Activated CD4-positive, alpha-beta T cell treated with anti-CD3 and anti-CD28 coated beads, Interleukin-2, amount 10 ng/mL, durations not matched to agents 24 days and 14 days (primary cell): ENCODE results near the gene PUS10. TPM values are rescaled to one million over a fixed set of nuclear protein-coding genes. Genes with fewer than 3 reads are reported as not detected.
"Not testable (repeated sequence)": the region's sequence is repeated elsewhere in the genome, so short reads cannot be mapped to it uniquely, and the experiment has no call there.

ENCODE experiments used
- DNase-seq: peaks from one replicate; pipeline ENCODE4 v3.0.0; 2022
- H3K27ac Mint-ChIP-seq: one replicate; pipeline ENCODE4 v1.8.0; 2022; ENCODE audit warnings: mild to moderate bottlenecking, mixed read lengths
- H3K27me3 Mint-ChIP-seq: one replicate; pipeline ENCODE4 v1.8.0; 2022; ENCODE audit warnings: mixed read lengths
- H3K36me3 Mint-ChIP-seq: one replicate; pipeline ENCODE4 v1.8.0; 2022; ENCODE audit warnings: low read depth, mild to moderate bottlenecking, mixed read lengths
- H3K4me1 Mint-ChIP-seq: one replicate; pipeline ENCODE4 v1.8.0; 2021; ENCODE audit warnings: mixed read lengths
- H3K4me3 Mint-ChIP-seq: one replicate; pipeline ENCODE4 v1.8.0; 2022; ENCODE audit warnings: mild to moderate bottlenecking, moderate library complexity, mixed read lengths
- H3K9me3 Mint-ChIP-seq: one replicate; pipeline ENCODE4 v1.8.0; 2021; ENCODE audit warnings: mixed read lengths
- intact Hi-C: fragments of 100-400 bp; cut with micrococcal nuclease; formaldehyde crosslinking; loops from one replicate; pipeline ENCODE4 v1.15.1; 2023
- total RNA-seq: library from RNA; stranded (reverse); gene quantifications from 2 replicates; pipeline ENCODE4 v1.2.3, GENCODE V29; 2022

PUS10 gene
- total RNA-seq, 1 donor from 2014 or later = 8.4 TPM

DNA sequence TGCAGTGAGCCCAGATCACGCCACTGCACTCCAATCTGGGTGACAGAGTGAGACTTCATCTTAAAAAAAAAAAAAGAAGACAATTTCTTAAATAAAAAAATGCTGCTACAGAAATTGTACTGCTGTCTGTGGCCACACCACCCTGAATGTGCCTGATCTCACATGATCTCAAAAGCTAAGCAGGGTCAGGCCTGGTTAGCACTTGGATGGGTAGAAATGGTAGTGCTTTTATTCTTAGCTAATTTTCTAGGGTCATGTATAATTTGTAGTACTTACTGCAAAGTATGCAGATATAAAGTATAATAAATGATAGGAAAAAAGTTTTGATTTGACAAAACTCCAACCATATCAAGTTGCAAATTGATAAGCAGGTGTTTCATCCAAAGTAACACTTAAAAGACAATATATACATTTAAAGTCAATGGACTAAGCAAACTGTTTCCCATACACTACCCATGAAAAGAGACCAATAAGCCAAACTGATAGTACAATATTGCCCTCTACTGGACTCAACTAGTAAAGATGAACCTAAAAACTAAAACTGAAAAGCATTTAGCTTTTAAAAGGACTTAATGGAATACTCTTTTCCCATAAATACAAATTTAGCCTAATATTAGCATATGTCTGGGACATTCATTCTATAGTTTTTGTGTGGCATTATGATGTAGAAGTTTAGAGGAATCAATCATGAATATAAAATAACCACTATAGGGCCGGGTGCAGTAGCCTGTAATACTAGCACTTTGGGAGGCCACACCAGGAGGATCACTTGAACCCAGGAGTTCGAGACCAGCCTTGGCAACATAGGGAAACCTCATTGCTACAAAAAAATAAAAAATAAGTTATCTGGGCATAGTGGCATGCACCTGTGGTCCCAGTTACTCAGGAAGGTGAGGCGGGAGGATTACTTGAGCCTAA, 19.2 kb downstream of the PUS10 start:
- DNase-seq = no peak

DNA sequence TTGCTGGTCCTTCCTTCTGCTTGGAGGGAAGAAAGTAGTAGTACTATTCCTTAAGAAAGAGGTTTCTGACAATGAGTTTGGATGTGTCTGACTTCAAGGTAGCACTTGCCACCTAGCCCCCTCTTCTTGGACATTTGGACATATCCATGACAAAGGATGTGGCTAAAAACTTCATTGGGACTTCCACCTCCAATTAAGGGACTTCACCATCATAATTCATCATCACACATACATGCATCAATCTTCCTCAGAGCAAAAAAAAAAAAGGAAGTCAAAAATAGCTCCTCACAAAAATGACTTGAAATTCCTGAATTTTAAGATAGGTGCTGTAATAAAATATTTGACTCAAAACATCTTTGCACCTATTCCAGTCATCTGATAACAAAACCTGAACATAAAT, 23.9 kb downstream of the PUS10 start:
- intact Hi-C loops = no loop called here
- Mint-ChIP-seq H3K4me3 (no peak overlapping the region), H3K36me3 (peaks cover 19% of the 10 kb centered on the region), H3K27ac (no peak overlapping the region), H3K9me3 (peaks cover 4% of the 10 kb centered on the region), H3K27me3 (no peaks in the 10 kb centered on the region), H3K4me1 (peaks cover 6% of the 10 kb centered on the region)
- DNase-seq = no peak

More for the DNA sequence above, 19.2 kb downstream of the PUS10 start:
- Mint-ChIP-seq H3K27ac (no peak overlapping the region), H3K9me3 (no peaks in the 10 kb centered on the region), H3K4me1 (no peaks in the 10 kb centered on the region), H3K27me3 (no peaks in the 10 kb centered on the region), H3K4me3 (no peak overlapping the region), H3K36me3 (no peaks in the 10 kb centered on the region)
- intact Hi-C loops = loop anchor here (1.0 to 5.0 kb wide), 4 partner anchors 87 to 292 kb away; partner anchors contain the start of gene REL

- peaks cover 19% of the 10 kb centered on the region for H3K36me3 Mint-ChIP-seq
- H3K27ac Mint-ChIP-seq = peak overlapping the region; percentile 45
- peaks cover 4% of the 10 kb centered on the region for H3K9me3 Mint-ChIP-seq
- H3K4me3 Mint-ChIP-seq = no peak overlapping the region
- no peaks in the 10 kb centered on the region for H3K27me3 Mint-ChIP-seq
- peaks cover 7% of the 10 kb centered on the region for H3K4me1 Mint-ChIP-seq
- intact Hi-C loops = loop anchor here (2.0 kb wide), 1 partner anchor 16 kb away; no protein-coding TSS in a partner anchor
- peak; percentile 68 for DNase-seq
Measured at GRCh38 chr2:60992985-60993392, 25.1 kb downstream of the PUS10 start.

DNA sequence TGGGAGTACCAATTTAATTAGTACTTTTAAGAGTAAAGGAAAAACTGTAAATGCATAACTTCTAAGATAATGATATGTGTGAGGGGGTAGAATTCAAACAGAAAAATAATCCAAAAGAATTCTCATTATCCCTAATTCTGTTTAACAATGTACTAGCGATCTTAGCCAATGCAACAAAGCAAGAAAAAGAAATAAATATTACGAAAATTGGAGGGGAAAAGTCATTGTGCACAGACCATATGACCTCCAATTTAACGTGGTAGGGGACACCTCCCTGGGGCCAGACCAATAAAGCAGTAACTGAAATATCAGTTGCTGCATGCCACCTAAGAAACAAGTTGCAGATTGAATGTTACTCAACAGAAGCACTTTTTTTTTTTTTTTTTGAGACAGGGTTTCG, 26.4 kb downstream of the PUS10 start:
- DNase-seq = no peak
- no peak overlapping the region for H3K4me3 Mint-ChIP-seq
- no peak overlapping the region for H3K27ac Mint-ChIP-seq
- H3K27me3 Mint-ChIP-seq = no peaks in the 10 kb centered on the region
- peaks cover 7% of the 10 kb centered on the region for H3K4me1 Mint-ChIP-seq
- H3K36me3 Mint-ChIP-seq = peaks cover 19% of the 10 kb centered on the region
- peaks cover 4% of the 10 kb centered on the region for H3K9me3 Mint-ChIP-seq
- intact Hi-C loops = loop anchor here (2.0 kb wide), 1 partner anchor 15 kb away; no protein-coding TSS in a partner anchor

GRCh38 chr2:60989259-60989658, 28.8 kb downstream of the PUS10 start:
- intact Hi-C loops = no loop called here
- Mint-ChIP-seq H3K36me3 (peaks cover 19% of the 10 kb centered on the region), H3K4me1 (peaks cover 7% of the 10 kb centered on the region), H3K27ac (no peak overlapping the region), H3K9me3 (peaks cover 4% of the 10 kb centered on the region), H3K4me3 (no peak overlapping the region), H3K27me3 (no peaks in the 10 kb centered on the region)
- no peak for DNase-seq

DNA sequence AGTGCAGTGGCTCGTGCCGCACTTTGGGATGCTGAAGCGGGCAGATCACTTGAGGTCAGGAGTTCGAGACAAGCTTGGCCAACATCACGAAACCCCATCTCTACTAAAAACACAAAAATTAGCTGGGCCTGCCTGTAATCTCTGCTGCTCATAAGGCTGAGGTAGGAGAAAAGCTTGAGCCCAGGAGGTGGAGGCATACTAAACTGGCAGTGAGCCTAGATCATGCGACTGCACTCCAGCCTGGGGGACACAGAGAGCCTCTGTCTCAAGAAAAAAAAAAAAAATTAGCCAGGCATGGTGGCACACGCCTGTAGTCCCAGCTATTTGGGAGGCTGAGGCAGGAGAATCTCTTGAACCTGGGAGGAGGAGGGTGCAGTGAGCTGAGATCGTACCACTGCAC, 30.4 kb downstream of the PUS10 start:
- intact Hi-C loops, DNase-seq, H3K4me3 Mint-ChIP-seq, H3K9me3 Mint-ChIP-seq, H3K27me3 Mint-ChIP-seq, H3K27ac Mint-ChIP-seq, H3K4me1 Mint-ChIP-seq: not testable (repeated sequence)
- H3K36me3 Mint-ChIP-seq = peaks cover 16% of the 10 kb centered on the region

GRCh38 chr2:60987041-60987440, 31.0 kb downstream of the PUS10 start:
- intact Hi-C loops = no loop called here
- H3K27me3 Mint-ChIP-seq = no peaks in the 10 kb centered on the region
- H3K36me3 Mint-ChIP-seq = peaks cover 11% of the 10 kb centered on the region
- no peak for DNase-seq
- H3K27ac Mint-ChIP-seq = no peak overlapping the region
- peaks cover 4% of the 10 kb centered on the region for H3K9me3 Mint-ChIP-seq
- H3K4me3 Mint-ChIP-seq = no peak overlapping the region
- H3K4me1 Mint-ChIP-seq = peaks cover 2% of the 10 kb centered on the region

DNA sequence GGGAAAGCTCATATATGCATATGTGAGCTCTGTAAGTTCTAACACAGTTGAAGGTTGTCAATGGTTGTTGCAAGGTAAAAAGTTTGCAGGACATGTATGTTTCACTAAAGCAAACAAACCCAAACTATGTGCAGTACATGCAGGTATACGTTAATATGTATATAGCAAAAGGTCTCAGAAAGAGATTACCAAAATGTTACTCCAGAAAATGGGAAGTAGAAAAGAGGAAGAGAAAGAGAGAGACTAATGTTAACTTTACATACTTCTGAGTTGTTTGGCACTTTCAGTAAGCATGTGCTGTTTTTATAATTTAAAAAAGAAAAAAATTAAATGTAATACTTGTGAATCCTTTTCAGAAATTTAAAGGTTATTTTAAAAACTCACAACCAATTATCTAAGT, 33.3 kb downstream of the PUS10 start:
- no peak for DNase-seq
- H3K27me3 Mint-ChIP-seq = no peaks in the 10 kb centered on the region
- intact Hi-C loops = no loop called here
- no peak overlapping the region for H3K4me3 Mint-ChIP-seq
- H3K36me3 Mint-ChIP-seq = peaks cover under 1% of the 10 kb centered on the region
- no peaks in the 10 kb centered on the region for H3K9me3 Mint-ChIP-seq
- peaks cover 7% of the 10 kb centered on the region for H3K4me1 Mint-ChIP-seq
- H3K27ac Mint-ChIP-seq = no peak overlapping the region

- H3K27ac Mint-ChIP-seq, H3K4me3 Mint-ChIP-seq, DNase-seq, H3K36me3 Mint-ChIP-seq, H3K9me3 Mint-ChIP-seq, H3K27me3 Mint-ChIP-seq, intact Hi-C loops: not testable (repeated sequence)
- H3K4me1 Mint-ChIP-seq = peaks cover 20% of the 10 kb centered on the region
Measured at GRCh38 chr2:60982066-60982465, 36.0 kb downstream of the PUS10 start.

DNA sequence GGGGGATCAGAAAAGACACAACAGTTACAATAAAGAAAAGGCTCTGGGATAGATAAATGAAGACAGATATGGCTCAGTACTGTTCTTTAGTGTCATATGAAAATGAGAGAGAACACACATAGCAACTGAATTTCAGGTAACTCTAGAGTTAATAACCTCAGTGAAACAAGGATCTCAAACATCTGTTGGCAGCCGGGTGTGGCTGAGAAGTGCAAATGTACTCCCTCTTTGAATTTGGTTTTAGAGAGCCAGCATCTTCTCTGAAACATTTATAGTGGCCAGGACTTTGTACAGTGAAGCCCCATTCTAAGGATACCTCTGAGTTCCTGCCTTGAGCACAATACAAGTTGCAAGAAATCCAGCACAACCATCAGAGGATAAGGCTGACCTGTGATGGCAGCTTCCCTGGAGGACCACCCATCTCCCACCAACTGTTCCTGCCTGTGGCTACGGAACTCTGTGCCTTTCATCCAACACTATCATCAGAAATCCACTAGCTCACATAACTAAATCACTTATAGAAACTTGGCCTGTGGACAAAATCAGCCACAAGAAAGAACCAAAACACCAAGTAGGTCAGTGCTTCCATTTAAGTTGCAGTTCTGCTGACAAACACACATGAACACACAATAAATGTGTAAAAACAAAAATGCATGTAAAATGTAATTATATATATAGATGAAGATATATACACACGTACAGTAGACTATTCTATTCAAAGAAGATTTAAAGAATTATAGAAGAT, 37.8 kb downstream of the PUS10 start:
- Mint-ChIP-seq H3K27me3 (no peaks in the 10 kb centered on the region), H3K9me3 (no peaks in the 10 kb centered on the region), H3K4me1 (peaks cover 28% of the 10 kb centered on the region), H3K36me3 (no peaks in the 10 kb centered on the region), H3K27ac (no peak overlapping the region), H3K4me3 (no peak overlapping the region)
- no peak for DNase-seq
- intact Hi-C loops = no loop called here

GRCh38 chr2:60979231-60979630, 38.8 kb downstream of the PUS10 start:
- H3K27ac Mint-ChIP-seq = no peak overlapping the region
- H3K27me3 Mint-ChIP-seq = no peaks in the 10 kb centered on the region
- H3K4me1 Mint-ChIP-seq = peaks cover 28% of the 10 kb centered on the region
- no peak overlapping the region for H3K4me3 Mint-ChIP-seq
- intact Hi-C loops = no loop called here
- no peak for DNase-seq
- no peaks in the 10 kb centered on the region for H3K9me3 Mint-ChIP-seq
- no peaks in the 10 kb centered on the region for H3K36me3 Mint-ChIP-seq

GRCh38 chr2:60977562-60977895, 40.5 kb downstream of the PUS10 start:
- Mint-ChIP-seq H3K4me3 (peak overlapping the region; percentile 39), H3K27me3 (no peaks in the 10 kb centered on the region)

GRCh38 chr2:60976875-60977561, 41.0 kb downstream of the PUS10 start:
- Mint-ChIP-seq H3K9me3 (no peaks in the 10 kb centered on the region), H3K27ac (peak overlapping the region; percentile 46), H3K36me3 (no peaks in the 10 kb centered on the region), H3K4me3 (no peak overlapping the region), H3K27me3 (no peaks in the 10 kb centered on the region), H3K4me1 (peaks cover 30% of the 10 kb centered on the region)
- no peak for DNase-seq
- intact Hi-C loops = loop anchor here (1.0 to 2.0 kb wide), 7 partner anchors 16 to 170 kb away; partner anchors contain the start of genes PEX13 and REL

More at GRCh38 chr2:60977562-60977895, 40.5 kb downstream of the PUS10 start:
- DNase-seq = no peak
- peaks cover 28% of the 10 kb centered on the region for H3K4me1 Mint-ChIP-seq
- no peaks in the 10 kb centered on the region for H3K9me3 Mint-ChIP-seq
- peak overlapping the region; percentile 46 for H3K27ac Mint-ChIP-seq
- intact Hi-C loops = loop anchor here (1.0 to 2.0 kb wide), 7 partner anchors 15 to 170 kb away; partner anchors contain the start of genes PEX13 and REL
- no peaks in the 10 kb centered on the region for H3K36me3 Mint-ChIP-seq
